GM19463 (cell line): ENCODE data around the gene ZBTB1.
"Not testable (repeated sequence)": the region's sequence is repeated elsewhere in the genome, so short reads cannot be mapped to it uniquely, and the experiment has no call there.

Experiments used
- ATAC-seq: cut with Tn5 transposase; IDR thresholded peaks from one replicate; pipeline ENCODE4 v1.9.1; 2021; ENCODE audit warnings: mild to moderate bottlenecking, moderate library complexity; ENCODE audit not compliant: unreplicated experiment

The ZBTB1 gene

DNA sequence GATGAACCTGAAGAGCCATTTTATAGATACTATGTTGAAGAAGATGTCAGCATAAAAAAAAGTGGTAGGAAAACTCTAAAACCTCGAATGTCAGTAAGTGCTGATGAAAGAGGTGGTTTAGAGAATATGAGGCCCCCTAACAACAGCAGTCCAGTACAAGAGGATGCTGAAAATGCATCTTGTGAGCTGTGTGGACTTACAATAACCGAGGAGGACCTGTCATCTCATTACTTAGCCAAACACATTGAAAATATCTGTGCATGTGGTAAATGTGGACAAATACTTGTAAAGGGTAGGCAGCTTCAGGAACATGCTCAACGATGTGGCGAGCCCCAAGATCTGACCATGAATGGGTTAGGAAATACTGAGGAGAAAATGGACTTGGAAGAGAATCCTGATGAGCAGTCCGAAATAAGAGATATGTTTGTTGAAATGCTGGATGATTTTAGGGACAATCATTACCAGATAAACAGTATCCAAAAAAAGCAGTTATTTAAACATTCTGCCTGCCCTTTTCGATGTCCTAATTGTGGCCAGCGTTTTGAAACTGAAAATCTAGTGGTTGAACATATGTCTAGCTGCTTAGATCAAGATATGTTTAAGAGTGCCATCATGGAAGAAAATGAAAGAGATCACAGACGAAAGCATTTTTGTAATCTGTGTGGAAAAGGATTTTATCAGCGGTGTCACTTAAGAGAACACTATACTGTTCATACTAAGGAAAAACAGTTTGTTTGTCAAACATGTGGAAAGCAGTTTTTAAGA, 18.2 kb downstream of the ZBTB1 start:
- no peak for ATAC-seq

DNA sequence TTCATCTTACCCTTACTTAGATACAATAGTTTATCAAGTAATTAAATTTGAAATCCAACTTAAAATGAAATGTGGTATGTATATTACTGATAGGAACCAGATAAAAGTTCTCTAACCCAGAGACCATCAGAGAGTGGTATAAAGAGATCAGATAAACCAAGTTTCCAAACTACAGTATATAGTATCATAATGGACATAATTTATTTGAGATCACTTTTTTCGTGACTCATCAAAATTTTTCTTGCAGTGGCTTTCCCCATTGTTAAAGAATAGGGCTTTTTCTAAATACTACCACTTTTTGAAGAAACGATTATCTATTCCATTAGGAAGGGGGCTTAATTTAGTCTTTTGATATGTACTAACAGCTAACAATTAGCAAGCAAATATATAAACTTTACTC, 20.8 kb downstream of the ZBTB1 start:
- ATAC-seq, result no peak

- ATAC-seq, result no peak
These were observed 27.0 kb downstream of the ZBTB1 start for GRCh38 chr14:64531567-64531966.

DNA sequence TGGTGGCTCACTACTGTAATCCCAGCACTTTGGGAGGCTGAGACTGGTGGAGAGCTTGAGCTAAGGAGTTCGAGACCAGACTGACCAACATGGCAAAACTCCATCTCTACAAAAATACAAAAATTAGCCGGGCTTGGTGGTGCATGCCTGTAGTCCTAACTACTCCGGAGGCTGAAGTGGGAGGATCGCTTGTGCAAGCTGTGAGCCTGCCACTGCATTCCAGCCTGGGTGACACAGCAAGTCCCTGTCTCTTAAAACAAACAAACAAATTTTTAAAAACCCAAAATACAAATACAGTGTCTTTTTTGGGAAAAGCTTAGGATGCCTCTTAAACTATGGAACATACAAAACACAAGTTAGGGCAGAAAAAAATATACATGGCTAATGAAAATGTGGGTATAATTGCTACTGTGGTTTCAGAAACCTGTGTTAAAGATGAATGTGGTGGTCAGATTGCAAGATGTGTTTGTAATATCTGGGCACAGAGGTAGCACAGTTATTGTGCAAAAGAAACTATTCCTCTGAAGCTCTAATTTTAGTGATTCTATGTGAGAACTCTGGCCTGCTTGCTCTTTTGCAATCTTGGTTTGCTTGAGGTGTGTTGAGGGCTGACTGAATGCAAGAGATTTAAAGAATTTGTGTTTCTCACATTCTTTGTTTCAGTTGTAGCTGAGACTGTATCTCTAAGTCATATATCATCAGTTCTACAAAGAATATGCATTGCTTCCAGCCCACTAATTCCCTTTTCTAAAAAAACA, 32.1 kb downstream of the ZBTB1 start:
- ATAC-seq, result no peak

GRCh38 chr14:64540208-64541202, 35.9 kb downstream of the ZBTB1 start, which contains the start of gene HSPA2:
Gene HSPA2 (plus strand): TSS chr14:64540741. CDS start chr14:64540850, 109 bp downstream.
- peak; percentile 95 for ATAC-seq

- ATAC-seq, result no peak
These were observed 36.8 kb downstream of the ZBTB1 start for GRCh38 chr14:64541261-64541971.

DNA sequence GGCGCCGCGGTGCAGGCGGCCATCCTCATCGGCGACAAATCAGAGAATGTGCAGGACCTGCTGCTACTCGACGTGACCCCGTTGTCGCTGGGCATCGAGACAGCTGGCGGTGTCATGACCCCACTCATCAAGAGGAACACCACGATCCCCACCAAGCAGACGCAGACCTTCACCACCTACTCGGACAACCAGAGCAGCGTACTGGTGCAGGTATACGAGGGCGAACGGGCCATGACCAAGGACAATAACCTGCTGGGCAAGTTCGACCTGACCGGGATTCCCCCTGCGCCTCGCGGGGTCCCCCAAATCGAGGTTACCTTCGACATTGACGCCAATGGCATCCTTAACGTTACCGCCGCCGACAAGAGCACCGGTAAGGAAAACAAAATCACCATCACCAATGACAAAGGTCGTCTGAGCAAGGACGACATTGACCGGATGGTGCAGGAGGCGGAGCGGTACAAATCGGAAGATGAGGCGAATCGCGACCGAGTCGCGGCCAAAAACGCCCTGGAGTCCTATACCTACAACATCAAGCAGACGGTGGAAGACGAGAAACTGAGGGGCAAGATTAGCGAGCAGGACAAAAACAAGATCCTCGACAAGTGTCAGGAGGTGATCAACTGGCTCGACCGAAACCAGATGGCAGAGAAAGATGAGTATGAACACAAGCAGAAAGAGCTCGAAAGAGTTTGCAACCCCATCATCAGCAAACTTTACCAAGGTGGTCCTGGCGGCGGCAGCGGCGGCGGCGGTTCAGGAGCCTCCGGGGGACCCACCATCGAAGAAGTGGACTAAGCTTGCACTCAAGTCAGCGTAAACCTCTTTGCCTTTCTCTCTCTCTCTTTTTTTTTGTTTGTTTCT, 37.6 kb downstream of the ZBTB1 start:
- no peak for ATAC-seq

- ATAC-seq, result no peak
These were observed 38.2 kb downstream of the ZBTB1 start for GRCh38 chr14:64542836-64543201.

DNA sequence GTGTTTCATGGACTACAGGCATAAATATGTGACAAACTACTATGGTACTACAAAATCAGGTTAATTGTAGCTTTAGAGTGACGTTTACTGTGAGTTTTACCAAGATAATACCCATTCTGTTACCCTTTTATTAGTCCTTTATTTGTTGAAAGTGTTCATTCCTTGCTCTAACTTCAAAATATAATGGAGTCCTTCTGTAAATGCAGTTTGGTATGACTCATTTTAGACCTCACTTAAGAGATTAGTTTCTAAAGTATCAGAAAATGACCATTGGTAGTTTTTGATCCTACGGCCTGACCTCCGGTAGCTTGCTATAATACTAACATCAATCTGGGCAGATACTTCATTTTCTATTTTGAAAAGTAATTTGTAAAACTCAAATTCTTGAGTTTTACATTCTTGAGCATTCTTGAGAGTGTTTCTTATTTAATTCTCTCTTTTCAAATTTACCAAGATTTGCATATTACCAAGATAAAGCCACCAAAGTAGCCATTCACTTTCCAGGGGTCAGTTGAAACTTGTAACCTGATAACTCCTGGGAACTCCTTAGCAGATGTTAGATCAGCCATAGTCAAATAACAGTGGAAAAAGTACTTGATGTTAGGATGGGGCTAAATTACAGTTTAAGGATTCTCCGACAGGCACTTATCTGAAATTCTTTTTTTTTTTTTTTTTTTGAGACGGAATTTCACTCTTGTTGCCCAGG, 40.2 kb downstream of the ZBTB1 start:
- ATAC-seq, result no peak

DNA sequence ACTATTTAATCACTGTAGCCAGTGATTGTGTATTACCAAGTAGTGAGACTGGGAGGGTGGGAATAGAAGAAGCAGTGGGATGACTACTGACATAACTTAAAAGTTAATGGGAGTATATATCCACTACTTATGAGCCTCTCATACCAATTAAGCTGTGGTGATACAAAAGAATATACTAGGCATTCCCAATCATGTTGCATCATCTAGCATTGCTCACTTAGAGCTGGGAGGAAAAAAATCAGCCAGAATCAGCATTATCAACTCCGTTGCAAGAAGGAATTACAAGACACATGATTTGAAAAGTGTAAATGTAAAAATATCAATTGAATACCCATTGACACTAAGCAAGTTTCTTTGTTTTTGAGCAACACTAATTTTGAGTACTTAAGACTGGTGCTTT, 44.4 kb downstream of the ZBTB1 start:
- ATAC-seq, result no peak

GRCh38 chr14:64549791-64550620, 45.4 kb downstream of the ZBTB1 start, which contains the start of gene PPP1R36:
Gene PPP1R36 (plus strand): TSS chr14:64549961. CDS start chr14:64549998, 37 bp downstream.
- ATAC-seq, result no peak

- no peak for ATAC-seq
These were observed 46.2 kb downstream of the ZBTB1 start for GRCh38 chr14:64550621-64551333.

DNA sequence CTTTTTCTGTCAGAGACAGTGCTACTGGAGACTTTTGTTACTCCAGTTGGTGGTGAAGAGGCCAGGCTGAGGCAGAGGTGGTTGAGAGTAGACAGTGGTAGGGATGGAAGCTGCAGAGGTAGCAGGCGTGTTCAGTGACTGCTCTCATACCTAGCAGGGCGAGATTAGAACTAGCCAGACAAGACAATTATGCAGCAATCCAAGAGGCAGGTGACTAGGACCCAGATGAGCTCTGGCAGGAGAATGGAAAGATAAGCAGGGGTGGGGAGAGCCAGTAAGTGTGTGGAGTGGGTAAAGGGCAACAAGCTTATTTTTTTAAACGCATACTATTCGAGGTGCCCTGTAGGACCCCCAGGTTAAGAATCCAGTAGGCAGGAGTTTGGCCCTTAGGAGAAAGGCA, 50.0 kb downstream of the ZBTB1 start:
- no peak for ATAC-seq

DNA sequence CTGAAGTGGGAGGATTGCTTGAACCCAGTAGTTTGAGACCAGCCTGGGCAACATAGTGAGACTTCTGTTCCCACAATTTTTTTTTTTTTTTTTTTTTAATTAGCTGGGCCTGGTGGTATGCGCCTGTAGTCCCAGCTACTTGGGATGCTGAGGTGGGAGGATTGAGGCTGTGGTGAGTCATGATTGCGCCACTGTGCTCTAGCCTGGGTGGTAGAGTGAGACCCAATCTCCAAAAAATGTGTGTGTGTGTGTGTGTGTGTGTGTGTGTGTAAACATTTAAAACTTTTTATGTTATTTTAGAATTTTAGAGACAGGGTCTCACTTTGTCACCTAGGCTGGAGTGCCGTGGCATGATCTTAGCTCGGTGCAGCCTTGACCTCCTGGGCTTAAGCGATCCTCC, 52.0 kb downstream of the ZBTB1 start:
- ATAC-seq, result no peak

DNA sequence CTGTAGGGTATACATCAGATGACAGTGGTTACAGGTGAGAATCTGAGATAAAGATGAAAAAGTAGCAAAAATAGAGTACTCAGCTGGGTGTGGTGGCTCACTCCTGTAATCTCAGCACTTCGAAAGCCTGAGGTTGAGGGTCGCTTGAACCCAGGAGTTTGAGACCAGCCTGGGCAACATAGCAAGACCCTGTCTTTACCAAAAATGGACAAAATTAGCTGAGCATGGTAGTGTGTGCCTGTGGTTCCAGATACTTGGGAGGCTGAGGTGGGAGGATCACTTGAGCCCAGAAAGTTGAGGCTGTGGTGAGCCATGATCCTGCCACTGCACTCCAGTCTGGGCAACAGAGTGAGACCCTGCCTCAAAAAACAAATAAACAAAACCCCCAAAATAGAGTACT, 53.6 kb downstream of the ZBTB1 start:
- ATAC-seq, result not testable (repeated sequence)

DNA sequence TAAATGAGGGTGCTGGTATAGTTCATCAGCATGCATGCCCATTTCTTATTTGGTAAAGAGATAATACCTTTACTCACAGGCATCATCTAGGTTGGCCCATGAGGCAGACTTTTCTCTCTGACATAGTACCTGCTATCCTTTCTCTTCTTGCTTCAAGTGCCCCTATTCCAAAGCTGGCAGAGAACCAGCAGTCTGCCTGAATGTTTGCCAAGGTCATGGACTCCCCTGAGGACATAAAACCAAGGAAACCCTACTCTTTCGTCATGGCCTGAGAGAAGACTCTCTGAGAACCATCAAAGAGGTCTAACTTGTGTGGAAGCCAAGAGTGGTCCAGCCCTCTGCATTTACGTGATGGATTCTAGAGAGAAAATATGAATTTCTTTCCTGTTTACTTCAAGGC, 57.1 kb downstream of the ZBTB1 start:
- ATAC-seq, result no peak

GRCh38 chr14:64562436-64562835, 57.9 kb downstream of the ZBTB1 start:
- ATAC-seq, result no peak
